NCI-H1417 treated with DMSO at 0.1 percent for 48 hours (cell line): ENCODE measurements around the gene FGFBP1.

Experiments used
- DNase-seq: peaks from one replicate; lab custom pipeline; 2025; lab: John Stamatoyannopoulos, UW

Gene FGFBP1

GRCh38 chr4:15938640-15939039, at the start of gene FGFBP1:
FGFBP1 (minus strand) TSS chr4:15938740; CDS start chr4:15936632, 2,108 bp downstream.
- no peak for DNase-seq

- no peak for DNase-seq
These were observed 49.7 kb upstream of the FGFBP1 start for GRCh38 chr4:15988222-15988621.

GRCh38 chr4:15986907-15987306, 48.4 kb upstream of the FGFBP1 start:
- DNase-seq = no peak

GRCh38 chr4:15983610-15984009, 45.1 kb upstream of the FGFBP1 start:
- DNase-seq = no peak

- no peak for DNase-seq
These were observed 44.4 kb upstream of the FGFBP1 start for GRCh38 chr4:15982842-15983524.

GRCh38 chr4:15976456-15977447, 38.2 kb upstream of the FGFBP1 start:
- no peak for DNase-seq

- DNase-seq = no peak
These were observed 32.7 kb upstream of the FGFBP1 start for GRCh38 chr4:15971068-15971801.

GRCh38 chr4:15968551-15969300, 30.2 kb upstream of the FGFBP1 start:
- no peak for DNase-seq

GRCh38 chr4:15965325-15965724, 26.8 kb upstream of the FGFBP1 start:
- DNase-seq = no peak

- DNase-seq = no peak
These were observed 25.6 kb upstream of the FGFBP1 start for GRCh38 chr4:15964159-15964558.

- no peak for DNase-seq
These were observed 25.0 kb upstream of the FGFBP1 start for GRCh38 chr4:15963576-15963975.

GRCh38 chr4:15963001-15963451, 24.5 kb upstream of the FGFBP1 start, which contains the start of gene FGFBP2:
FGFBP2 (minus strand) TSS chr4:15963175; CDS start chr4:15963129, 46 bp downstream.
- DNase-seq = no peak

- DNase-seq = no peak
These were observed 23.4 kb upstream of the FGFBP1 start for GRCh38 chr4:15961781-15962510.

- no peak for DNase-seq
These were observed 20.0 kb upstream of the FGFBP1 start for GRCh38 chr4:15958562-15958961.

GRCh38 chr4:15956179-15956850, 17.8 kb upstream of the FGFBP1 start:
- no peak for DNase-seq

- no peak for DNase-seq
These were observed 17.1 kb upstream of the FGFBP1 start for GRCh38 chr4:15955670-15956069.

- no peak for DNase-seq
These were observed 15.1 kb upstream of the FGFBP1 start for GRCh38 chr4:15953625-15954024.

- no peak for DNase-seq
These were observed 13.2 kb upstream of the FGFBP1 start for GRCh38 chr4:15951781-15952180.

- no peak for DNase-seq
These were observed 10.3 kb upstream of the FGFBP1 start for GRCh38 chr4:15948826-15949225.

GRCh38 chr4:15947684-15948083, 9.1 kb upstream of the FGFBP1 start:
- DNase-seq = no peak
